ENCODE data around the gene ATN1.

The ATN1 gene

DNA sequence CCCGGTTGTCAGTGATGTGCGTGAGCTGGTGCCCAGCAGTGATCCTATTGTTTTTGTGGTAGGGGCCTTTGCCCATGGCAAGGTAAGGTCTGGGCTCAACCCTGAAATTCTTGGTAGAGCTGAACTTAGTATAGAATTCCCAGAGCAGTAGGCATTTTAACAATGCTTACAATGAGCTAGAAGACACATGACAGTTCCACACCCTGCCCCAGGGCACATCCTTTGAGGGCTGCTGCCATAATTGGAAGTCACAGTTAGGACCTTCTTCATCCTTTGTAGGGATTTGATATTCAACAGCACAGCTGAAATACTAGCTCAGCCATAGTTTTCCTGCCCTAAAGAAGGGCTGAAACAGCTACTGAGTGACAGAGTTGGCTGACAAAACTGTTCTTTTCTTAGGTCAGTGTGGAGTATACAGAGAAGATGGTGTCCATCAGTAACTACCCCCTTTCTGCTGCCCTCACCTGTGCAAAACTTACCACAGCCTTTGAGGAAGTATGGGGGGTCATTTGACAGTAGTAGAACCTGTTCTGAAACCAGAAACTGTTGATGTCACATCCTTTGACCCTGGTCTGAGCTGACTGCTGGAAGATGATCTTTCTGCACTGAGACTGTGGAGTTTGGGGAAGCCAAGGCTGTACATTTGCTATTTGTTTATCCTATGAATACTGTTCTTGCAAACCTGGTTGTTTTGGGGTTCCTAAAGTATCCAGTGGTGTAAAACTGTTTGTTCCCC is 47.7 kb downstream of the ATN1 start:
- no peak for DNase-seq (ENCODE audit: low read depth, low spot score)

DNA sequence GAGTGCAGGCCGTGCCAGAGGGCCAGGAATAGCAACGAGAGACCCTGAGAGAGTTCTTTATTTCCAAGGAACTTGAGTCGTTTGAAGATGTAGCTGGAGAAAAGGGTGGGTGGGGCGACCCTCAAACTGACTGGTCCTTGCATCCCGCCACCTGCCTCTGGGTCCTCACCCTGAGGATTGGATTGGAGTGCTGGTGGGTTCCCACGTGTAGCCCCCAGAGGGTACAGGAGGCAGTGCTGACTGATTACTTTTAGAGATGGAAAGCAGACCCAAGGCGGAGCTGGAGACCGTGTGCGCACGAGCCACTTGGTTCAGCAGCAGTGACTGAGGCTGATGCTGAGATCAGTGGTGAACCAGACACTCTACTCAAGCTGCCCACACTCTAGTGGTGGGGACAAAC is 49.9 kb downstream of the ATN1 start:
- DNase-seq (ENCODE audit: low read depth, low spot score): no peak

DNA sequence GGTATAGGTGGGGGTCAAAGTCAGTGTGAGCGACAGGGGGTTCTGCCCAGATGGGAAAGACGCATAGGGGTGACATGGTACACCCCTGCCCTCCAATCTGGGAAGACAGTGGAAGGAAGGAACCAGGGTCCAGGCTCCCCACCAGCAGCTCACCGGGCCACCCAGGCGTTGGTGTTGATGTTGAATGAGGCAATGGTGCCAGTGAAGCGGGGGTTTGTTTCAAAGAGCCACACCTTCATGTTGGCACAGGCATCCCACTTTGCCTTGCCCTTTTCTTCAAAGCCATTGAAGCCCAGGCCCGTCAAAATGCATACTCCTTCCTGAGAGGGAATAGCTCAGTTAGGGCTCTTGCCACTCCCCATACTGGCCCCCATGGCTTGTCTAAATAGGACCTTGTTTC is 50.4 kb downstream of the ATN1 start:
- no peak for DNase-seq (ENCODE audit: low read depth, low spot score)

DNA sequence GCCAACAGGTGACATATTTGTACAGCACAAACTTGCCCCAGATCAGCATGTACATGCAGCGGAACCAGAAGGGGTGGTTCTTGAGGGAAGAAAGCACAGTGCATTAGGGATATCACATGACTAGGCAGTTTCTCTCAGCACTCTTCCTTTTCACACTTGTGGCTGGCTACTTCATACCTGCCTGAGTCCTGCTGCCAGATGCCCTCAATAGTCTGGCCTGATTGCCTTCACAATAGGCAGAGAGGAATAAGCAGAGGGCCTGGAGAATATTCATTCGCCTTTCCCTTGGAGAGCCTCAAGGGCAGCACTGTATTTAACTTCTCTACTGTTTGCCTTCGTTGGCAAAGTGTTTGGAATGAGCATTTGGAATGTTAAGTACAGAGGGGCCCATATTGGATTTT is 50.9 kb downstream of the ATN1 start:
- no peak for DNase-seq (ENCODE audit: low read depth, low spot score)

DNA sequence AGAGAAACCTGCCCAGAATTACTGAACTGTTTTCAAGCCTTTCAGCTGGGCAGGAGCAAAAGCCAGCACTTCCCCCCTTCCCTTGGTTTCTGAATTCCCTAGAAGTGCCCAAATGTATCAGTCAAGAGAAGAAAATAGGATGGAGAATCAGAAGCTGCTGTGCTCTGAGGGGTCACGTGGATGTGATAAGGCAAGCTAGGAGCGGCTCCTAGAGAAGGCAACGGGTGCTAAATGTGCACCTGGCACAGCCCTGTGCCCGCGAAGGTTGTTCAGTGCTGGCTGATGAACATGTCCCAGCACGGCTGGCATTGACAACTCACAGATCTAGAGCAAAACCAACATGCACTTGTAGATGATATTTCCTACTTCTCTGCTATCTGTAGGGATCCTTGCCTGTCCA is 51.3 kb downstream of the ATN1 start:
- DNase-seq (ENCODE audit: low read depth, low spot score): no peak

DNA sequence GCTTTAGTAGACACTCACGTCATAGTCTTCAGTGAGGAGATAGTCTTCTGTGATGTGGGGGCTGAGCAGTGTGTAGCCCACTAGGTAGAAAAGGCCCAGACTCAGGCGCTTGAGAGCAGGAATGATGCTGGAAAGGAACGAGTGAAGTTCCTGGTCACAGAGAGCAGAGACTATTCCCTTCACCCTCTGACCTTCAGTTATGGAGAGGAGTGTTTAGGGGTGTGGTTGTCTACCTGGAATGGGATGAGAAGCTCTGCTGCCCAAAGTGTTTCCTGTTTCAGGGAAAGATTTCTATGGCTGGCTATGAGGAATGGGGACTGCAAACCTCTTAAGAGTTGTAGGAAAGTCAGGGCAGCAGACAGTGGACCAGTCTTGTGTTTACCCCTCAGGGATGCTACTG is 51.7 kb downstream of the ATN1 start:
- no peak for DNase-seq (ENCODE audit: low read depth, low spot score)

DNA sequence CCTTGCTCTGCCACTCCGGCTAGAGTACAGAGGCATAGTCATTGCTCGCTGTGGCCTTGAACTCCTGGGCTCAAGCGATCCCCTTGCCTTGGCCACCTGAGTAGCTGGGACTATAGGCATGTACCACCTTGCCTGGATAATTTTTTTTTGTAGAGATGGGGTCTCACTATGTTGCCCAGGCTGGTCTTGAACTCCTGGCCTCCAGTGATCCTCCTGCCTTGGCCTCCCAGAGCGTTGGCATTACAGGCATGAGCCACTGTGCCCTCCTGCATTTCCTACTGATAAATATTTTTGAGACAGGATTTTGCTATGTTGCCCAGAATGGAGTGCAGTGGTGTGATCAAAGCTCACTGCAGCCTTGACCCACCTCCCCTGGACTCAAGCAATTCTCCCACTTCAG is 52.3 kb downstream of the ATN1 start:
- DNase-seq (ENCODE audit: low read depth, low spot score): no peak

DNA sequence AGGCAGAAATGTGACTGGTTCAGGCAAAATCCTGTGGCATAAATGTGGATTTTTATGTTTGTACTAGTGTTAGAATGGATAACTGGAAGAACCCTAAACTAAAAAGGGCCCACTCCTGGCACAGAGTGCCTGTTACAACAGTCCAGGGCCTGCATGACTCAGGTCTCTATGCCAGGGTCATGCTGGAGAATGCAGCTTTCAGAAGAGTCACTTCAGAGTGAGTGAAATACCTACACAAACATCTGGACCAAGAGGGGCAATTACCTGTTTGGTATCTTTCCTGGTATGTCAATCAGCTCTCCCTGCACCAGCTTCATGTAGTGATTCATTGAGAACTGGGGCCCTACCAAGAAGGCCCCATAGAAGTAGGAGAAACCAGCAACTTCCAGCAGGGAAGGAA is 53.0 kb downstream of the ATN1 start:
- no peak for DNase-seq (ENCODE audit: low read depth, low spot score)

DNA sequence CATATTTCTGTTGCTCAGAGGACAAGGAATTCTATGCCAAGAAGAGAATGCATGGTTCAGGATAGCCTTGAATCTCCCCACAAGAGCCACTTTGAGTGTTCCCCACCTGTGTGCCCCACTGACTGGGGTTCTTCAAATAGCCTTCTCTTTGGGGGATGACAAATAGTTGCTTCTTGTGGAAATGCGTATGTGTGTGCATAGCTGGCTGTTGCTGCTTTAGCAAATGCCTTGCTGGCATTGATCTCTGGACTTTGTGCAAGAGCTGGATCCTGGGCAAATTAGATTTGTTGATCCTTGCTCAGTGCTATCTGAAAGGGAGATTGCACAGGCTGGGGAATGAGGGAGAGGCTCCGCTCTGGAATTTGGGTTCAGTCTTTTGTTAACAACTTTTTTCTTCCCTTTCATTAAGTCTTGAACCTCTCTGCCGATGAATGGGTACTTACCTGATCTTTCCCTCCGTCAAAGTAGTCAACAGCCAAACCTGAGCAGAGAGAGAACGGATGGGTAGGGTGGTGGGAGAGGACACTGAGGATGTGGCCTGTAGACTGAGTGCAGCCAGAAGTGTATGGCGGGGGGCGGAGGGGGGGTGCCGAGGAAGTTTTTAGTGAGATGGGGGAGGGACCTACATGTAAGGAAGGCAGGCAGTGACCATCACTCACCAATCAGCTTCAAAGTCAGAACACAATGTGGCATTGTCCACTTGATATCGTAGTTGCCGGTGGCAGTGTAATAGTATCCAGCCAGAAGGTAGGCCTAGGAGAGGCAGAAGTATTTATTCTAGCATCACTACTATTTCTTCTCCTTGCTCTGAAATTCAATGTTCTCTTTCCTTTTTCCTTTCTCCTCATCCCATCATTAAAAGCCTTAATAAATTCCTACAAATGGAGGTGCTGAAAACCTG is 53.6 kb downstream of the ATN1 start:
- no peak for DNase-seq (ENCODE audit: low read depth, low spot score)

DNA sequence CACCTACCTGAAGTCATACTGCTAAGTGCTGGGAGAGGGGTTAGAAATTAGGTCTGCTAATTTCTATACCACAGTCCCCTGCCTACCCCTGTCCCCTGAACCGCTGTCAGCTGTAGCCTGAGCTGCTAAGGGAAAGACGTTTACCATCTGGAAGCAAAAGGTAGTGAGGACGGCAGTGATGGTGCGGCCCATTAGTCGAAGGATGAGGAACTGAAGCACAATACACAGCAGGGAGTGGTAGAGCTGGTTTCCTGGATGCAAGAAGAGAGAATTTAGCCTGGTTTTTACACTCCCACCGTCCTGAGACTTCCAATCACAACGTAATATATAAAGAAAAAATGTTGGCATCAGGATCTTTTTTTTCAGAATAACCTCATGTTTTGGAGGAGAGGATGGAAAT is 54.8 kb downstream of the ATN1 start:
- no peak for DNase-seq (ENCODE audit: low read depth, low spot score)

DNA sequence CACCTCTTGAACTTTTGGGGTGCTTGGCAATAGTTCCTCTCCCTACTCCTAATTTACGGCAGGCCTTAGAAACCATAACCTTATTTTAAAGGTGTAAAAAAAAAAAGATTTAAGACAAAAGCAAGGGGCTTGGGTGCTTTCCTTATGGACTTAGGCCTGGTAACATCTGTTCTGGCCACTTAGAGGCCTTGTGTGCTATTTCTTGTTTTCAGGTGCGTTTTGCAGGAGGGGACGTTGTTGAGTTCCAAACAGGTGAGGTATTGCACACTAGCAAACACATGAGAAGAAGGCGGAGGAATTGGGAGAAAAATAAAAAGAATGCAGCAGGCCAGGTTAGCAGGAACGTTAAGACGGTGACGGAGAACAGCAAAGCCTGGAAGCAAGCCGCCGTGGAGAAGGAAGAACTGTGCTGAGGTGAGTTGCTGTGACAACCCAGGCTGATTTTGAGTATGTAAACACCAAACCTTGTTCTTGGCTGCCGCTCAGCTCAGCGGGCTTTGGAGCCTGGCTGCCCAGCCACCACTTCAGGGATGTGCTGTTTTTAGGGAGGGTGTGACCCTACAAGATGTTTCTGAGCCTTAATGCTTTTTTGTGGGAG is 60.3 kb downstream of the ATN1 start:
- DNase-seq (ENCODE audit: low read depth, low spot score): no peak
